NB4 (cell line): ENCODE measurements around the gene PSAT1.

ENCODE experiments used
- CTCF ChIP-seq: IDR thresholded peaks from one replicate; pipeline ENCODE4 v1.5.1; 2012; ENCODE audit warnings: low read depth, low read length
- MAX ChIP-seq: IDR thresholded peaks from 2 replicates; pipeline ENCODE4 v1.6.1; 2011; ENCODE audit warnings: low read depth, low read length
- POLR2A ChIP-seq: IDR thresholded peaks from 2 replicates; pipeline ENCODE4 v1.6.1; 2011; ENCODE audit warnings: mild to moderate bottlenecking; ENCODE audit not compliant: insufficient read length; ENCODE audit errors: extremely low read depth

- no peak for TF ChIP-seq POLR2A
- TF ChIP-seq CTCF, result no peak
- no peak for TF ChIP-seq MAX
Measured at GRCh38 chr9:78311886-78312524, 15.1 kb downstream of the PSAT1 start.
